ENCODE data around the gene ATP8B1.

ATP8B1 gene

DNA sequence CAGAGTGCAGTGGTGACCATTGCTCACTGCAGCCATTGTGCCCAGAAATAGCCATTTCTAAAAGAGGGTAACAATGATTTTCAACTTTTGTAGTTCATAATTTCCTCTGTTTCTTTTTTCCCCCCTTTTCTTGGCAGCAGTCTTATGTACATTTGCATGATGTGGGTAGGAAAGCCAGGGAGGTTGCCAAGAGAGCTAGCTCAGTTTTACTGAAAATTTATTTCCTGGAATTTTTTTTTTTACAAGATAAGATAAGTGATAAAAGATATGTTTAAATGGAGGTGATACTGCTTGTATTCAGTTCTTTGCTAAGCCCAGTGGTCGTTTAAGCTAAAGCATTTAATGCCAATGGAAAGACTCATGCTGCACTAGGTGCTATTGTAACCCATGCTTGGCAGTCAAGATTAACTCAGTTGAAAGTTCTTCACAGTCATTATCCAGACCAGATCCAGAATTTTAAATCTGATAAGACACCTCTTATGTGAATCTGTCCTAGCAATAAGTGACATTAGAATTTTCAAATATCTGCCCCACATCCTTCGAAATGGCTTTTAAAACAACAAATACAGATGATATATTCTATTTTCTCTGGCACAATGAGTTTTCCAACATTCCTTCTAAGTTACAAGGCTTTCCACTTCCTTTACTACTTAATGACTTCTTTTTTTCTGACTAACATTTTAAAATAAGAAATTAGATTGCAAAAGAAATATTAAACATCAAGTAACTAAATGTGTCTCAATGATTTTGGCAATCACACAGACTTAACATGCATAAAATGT, 4.4 kb upstream of the ATP8B1 start:
- peaks cover 11% of the 10 kb centered on the region for H3K9me3 Mint-ChIP-seq
- no peak for DNase-seq
- H3K27me3 Mint-ChIP-seq = peaks cover 55% of the 10 kb centered on the region
- H3K4me3 Mint-ChIP-seq = no peak overlapping the region
- H3K27ac Mint-ChIP-seq = no peak overlapping the region
- H3K36me3 Mint-ChIP-seq (ENCODE audit: low read depth) = no peaks in the 10 kb centered on the region
- peaks cover 2% of the 10 kb centered on the region for H3K4me1 Mint-ChIP-seq (ENCODE audit: low read depth)

DNA sequence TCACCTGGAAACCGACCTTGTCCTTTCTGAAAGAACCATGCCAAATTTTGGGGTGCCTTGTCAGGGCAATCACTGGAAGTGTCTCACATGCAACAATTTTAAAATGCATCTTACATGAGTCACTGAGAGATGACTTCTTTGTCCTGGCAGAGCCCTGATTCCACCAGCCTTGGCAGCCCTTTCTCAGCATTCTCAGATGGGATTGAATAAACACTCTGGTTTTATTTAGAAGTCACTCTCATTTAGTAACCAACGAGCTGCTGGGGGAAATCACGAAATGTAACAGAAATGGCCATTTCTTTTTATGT, 3.8 kb upstream of the ATP8B1 start:
- Mint-ChIP-seq H3K36me3 (ENCODE audit: low read depth) (no peaks in the 10 kb centered on the region), H3K9me3 (peaks cover 5% of the 10 kb centered on the region), H3K4me3 (no peak overlapping the region), H3K4me1 (ENCODE audit: low read depth) (peaks cover 7% of the 10 kb centered on the region), H3K27me3 (peaks cover 61% of the 10 kb centered on the region), H3K27ac (no peak overlapping the region)
- no peak for DNase-seq

DNA sequence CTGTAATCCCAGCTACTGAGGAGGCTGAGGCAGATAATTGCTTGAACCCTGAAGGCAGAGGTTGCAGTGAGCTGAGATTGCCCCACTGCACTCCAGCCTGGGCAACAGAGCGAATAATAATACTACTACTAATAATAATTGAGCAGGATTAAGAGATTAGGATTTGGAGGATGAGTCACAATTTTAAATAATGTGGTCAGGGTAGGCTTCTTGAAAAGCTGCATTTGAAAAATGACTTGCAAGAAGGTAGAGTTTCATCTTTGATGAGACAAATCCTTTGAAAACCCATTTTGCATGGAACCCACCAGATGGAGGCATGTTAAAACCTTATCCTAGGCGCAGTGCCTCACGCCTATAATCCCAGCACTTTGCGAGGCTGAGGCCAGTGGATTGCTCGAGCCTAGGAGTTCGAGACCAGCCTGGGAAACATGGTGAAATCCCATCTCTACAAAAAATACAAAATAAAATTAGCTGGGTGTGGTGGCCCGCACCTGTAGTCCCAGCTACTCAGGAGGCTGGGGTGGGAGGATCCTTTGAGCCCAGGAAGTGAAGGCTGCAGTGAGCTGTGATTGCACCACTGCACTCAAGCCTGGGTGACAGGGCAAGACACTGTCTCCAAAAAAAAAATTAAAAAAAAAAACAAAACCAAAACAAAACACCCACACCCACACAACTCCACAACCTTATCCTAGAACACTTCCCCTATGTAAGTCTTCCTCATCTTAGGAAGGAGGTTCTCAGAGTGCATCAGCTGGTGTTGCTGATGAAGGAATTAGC, 3.3 kb upstream of the ATP8B1 start:
- H3K4me1 Mint-ChIP-seq (ENCODE audit: low read depth) = peaks cover 13% of the 10 kb centered on the region
- no peak overlapping the region for H3K27ac Mint-ChIP-seq
- DNase-seq = no peak
- no peak overlapping the region for H3K4me3 Mint-ChIP-seq
- peaks cover 3% of the 10 kb centered on the region for H3K9me3 Mint-ChIP-seq
- H3K36me3 Mint-ChIP-seq (ENCODE audit: low read depth) = no peaks in the 10 kb centered on the region
- H3K27me3 Mint-ChIP-seq = peaks cover 63% of the 10 kb centered on the region

DNA sequence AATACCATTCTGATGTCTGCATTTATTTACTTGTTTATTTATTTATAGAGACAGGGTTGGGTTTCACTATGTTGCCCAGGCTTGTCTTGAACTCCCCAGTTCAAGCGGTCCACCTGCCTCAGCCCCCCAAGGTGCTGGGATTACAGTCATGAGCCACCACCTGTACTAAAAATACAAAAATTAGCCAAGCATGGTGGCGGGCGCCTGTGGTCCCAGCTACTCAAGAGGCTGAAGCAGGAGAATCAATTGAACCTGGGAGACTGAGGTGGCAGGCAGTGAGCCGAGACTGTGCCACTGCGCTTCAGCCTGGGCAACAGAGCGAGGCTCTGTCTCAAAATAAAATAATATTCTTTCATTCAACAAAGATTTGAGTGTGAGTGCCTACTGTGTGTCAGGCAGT, 2.0 kb upstream of the ATP8B1 start:
- Mint-ChIP-seq H3K4me3 (no peak overlapping the region), H3K27ac (no peak overlapping the region), H3K27me3 (peaks cover 67% of the 10 kb centered on the region), H3K36me3 (ENCODE audit: low read depth) (no peaks in the 10 kb centered on the region), H3K9me3 (no peaks in the 10 kb centered on the region), H3K4me1 (ENCODE audit: low read depth) (peaks cover 14% of the 10 kb centered on the region)
- no peak for DNase-seq

DNA sequence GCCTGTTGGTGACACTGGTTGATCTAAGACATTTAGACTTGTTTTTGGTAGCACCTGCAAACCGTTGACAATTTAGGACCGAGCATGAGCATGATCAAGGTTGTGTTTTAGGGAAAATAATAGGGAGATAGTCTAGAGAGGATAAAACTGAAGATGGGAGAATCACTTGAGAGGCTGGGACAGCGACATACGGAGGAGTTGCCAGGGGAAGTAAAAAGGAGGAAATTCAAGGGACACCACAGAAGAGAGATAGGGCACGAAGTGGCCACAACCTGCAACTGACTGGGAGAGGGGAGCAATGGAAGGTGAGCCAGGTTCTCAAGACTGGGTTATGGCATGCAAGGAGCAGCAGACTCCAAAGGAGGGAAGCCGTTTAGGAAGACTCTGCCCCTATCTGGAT, 1.4 kb upstream of the ATP8B1 start:
- Mint-ChIP-seq H3K9me3 (no peaks in the 10 kb centered on the region), H3K27ac (no peak overlapping the region), H3K27me3 (peaks cover 72% of the 10 kb centered on the region), H3K36me3 (ENCODE audit: low read depth) (no peaks in the 10 kb centered on the region), H3K4me3 (no peak overlapping the region), H3K4me1 (ENCODE audit: low read depth) (peaks cover 14% of the 10 kb centered on the region)
- DNase-seq = no peak

DNA sequence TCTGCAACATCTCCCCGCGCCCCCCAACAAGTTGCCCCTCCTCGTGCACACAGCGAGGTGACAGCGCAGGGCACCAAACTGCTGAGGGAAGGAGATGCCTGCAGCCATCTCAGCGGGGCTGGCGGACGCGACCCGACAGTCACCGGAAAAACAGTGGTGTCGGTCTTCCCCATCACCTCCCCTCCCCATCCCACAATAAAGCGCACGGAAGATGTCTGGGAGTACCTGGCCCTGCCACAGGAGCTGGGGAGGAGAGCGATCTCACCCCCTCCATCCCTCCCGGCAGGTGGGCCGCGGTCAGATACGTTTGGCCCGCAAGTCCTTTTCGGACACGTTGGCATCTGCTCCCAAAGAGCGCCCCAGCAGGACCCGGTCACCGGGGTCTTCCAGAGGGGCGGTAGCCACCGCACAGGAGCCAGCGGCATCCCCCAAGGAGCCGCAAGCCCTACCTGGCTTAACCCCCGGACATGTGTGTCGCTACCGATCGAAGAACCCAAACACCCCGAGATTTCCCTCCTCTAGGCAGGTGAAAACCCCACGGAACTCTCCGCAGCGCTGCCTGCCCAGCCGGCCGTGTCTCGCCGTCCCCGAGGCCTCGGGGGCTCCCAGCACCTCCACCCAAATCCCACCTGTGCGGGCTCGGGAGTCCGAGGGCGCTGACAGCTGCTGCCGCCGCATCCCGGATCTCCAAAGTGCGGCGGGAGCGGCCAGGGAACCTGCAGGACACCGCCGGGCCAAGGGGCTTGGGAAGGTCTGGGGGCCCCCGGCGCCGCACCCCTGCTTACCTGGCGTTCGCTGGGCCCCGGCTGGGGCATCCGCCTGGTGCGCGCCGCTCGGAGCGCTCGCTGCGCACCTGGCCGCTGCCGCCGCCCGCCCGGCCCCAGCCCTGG, 657 bp downstream of the ATP8B1 start:
- Mint-ChIP-seq H3K27me3 (peaks cover 71% of the 10 kb centered on the region), H3K9me3 (no peaks in the 10 kb centered on the region), H3K36me3 (ENCODE audit: low read depth) (no peaks in the 10 kb centered on the region), H3K27ac (no peak overlapping the region), H3K4me1 (ENCODE audit: low read depth) (peaks cover 14% of the 10 kb centered on the region), H3K4me3 (peak overlapping the region; percentile 70)
- peak; percentile 37 for DNase-seq

DNA sequence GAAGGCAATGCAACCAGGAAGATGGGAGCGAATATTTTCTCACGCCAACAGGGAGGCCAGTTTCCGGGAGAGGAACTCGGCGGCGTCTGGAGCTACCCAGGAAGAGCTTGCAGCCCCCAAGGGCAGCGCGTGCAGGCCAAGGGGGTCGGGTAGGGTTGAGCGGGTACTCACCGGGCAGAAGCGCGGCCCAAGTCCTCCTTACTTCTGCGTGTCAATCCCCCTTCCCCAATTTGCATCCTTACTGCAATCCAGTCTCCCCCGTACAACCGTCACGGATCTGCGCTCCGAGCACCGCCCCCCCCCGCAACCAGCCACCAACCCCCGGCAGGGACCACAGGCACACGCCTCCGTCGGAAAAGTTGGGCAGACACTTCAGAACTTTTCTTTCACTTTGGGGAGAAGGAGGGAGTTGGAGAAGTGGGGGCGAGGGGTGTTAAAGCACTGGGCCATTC, 1.3 kb downstream of the ATP8B1 start:
- Mint-ChIP-seq H3K4me1 (ENCODE audit: low read depth) (peaks cover 14% of the 10 kb centered on the region), H3K36me3 (ENCODE audit: low read depth) (no peaks in the 10 kb centered on the region), H3K27ac (no peak overlapping the region), H3K4me3 (peak overlapping the region; percentile 70), H3K9me3 (no peaks in the 10 kb centered on the region), H3K27me3 (peaks cover 75% of the 10 kb centered on the region)
- no peak for DNase-seq

DNA sequence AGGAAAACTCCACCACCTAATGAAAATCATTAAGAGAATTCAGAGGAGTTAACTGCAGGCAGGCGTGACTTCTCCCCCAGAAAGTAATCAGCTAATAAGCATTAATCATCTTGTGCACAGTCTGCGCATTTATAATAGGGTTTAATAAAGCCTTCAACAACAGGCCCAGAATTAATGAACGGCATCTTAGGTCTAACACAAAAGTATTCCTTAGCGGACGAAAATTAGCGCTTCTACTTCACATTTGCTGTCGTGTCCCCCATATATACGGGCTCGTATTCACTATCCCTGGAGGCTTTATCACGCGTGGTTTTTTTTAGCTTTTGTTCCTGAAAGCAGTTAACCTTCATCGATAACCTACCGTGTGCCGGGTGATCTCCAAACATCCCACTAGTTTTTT, 1.8 kb downstream of the ATP8B1 start:
- Mint-ChIP-seq H3K9me3 (no peaks in the 10 kb centered on the region), H3K4me3 (peak overlapping the region; percentile 70), H3K27me3 (peaks cover 76% of the 10 kb centered on the region), H3K4me1 (ENCODE audit: low read depth) (peaks cover 14% of the 10 kb centered on the region), H3K27ac (no peak overlapping the region), H3K36me3 (ENCODE audit: low read depth) (no peaks in the 10 kb centered on the region)
- DNase-seq = no peak

DNA sequence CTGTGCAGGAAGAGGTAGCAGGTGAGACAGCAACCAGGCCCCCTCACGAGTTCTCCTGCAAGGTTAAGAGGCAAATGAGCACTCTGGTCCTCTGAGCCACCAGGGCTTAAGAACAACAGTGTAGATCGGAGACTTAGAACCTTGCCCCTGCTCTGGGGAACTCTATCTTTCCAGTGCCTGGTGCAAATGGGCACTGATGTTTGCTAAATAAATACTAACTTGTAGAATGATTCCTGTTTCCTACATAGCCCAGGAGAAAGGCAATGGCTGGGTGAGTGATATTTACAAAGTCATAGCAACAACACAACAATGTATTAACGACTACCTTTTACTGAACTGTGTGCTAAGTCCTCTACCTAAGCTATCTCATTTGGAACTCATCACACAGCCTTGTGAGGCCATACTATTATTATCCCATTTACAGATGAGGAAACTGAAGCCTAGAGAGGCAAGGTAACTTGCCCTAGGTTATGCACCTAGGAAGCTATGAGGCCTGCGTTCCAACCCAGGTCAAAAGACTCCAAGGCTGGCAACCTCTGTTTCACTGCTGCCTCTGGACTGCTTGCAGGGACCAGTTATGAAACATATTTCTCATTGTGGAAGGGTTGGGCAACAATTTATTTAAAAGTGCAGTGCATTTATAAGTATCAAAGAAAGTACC, 4.3 kb downstream of the ATP8B1 start:
- peaks cover 13% of the 10 kb centered on the region for H3K4me1 Mint-ChIP-seq (ENCODE audit: low read depth)
- H3K27ac Mint-ChIP-seq = no peak overlapping the region
- DNase-seq = no peak
- H3K27me3 Mint-ChIP-seq = peaks cover 57% of the 10 kb centered on the region
- H3K36me3 Mint-ChIP-seq (ENCODE audit: low read depth) = no peaks in the 10 kb centered on the region
- H3K9me3 Mint-ChIP-seq = peaks cover 2% of the 10 kb centered on the region
- H3K4me3 Mint-ChIP-seq = no peak overlapping the region

DNA sequence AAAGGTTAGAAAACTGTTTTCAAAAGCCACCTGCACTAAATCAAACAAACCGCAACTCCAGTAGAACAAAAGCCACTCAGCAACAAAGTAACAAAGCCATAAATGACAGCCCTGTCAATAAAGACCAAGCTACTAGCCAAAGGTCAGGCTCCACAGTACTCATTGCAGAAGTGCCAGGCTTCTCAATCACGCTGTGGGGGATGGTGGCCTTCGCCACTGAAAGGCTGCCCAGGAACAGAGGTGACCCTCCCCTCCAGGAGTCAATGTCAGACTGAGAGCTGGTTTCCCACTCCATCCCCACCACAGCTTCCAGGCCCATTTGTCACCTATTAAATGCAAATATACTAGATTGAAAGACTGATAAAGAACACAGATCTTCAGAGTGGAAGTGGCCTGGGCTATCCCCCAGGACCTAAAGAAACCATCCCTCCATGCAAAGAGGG, 5.9 kb downstream of the ATP8B1 start:
- Mint-ChIP-seq H3K27ac (no peak overlapping the region), H3K9me3 (peaks cover 2% of the 10 kb centered on the region), H3K4me3 (no peak overlapping the region), H3K4me1 (ENCODE audit: low read depth) (peaks cover 10% of the 10 kb centered on the region), H3K36me3 (ENCODE audit: low read depth) (no peaks in the 10 kb centered on the region), H3K27me3 (peaks cover 57% of the 10 kb centered on the region)
- DNase-seq = no peak

DNA sequence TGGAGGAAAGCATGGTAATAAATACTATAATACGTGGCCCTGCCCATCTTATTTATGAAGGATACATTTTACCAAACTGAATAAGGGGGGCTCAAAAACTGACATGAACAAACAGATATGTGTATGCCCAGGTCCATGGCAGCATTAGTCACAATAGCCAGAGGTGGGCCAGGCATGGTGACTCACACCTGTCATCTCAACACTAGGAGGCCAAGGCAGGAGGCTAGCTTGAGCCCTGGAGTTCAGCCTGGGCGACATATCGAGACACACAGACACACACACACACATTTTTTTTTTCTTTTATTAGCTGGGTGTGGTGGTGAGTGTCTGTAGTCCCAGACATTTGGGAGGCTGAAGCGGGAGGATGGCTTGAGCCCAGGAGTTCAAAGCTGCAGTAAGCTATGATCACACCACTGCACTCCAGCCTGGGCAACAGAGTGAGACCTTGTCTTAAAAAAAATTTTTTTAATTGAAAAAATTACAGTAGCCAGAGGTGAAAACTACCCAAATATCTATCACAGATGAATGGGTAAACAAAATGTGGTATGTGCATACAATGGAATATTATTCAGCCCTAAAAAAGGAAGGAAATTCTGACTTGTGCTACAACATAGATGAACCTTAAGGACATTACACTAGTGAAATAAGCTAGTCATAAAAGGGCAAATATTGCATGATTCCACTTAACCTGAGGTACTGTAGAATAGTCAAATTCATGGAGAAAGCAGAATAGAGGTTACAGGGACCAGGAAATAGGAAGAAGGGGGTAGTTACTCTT, 8.0 kb downstream of the ATP8B1 start:
- Mint-ChIP-seq H3K27ac (no peak overlapping the region), H3K4me1 (ENCODE audit: low read depth) (no peaks in the 10 kb centered on the region), H3K4me3 (no peak overlapping the region), H3K36me3 (ENCODE audit: low read depth) (no peaks in the 10 kb centered on the region), H3K27me3 (peaks cover 39% of the 10 kb centered on the region), H3K9me3 (peaks cover 2% of the 10 kb centered on the region)
- DNase-seq = no peak

DNA sequence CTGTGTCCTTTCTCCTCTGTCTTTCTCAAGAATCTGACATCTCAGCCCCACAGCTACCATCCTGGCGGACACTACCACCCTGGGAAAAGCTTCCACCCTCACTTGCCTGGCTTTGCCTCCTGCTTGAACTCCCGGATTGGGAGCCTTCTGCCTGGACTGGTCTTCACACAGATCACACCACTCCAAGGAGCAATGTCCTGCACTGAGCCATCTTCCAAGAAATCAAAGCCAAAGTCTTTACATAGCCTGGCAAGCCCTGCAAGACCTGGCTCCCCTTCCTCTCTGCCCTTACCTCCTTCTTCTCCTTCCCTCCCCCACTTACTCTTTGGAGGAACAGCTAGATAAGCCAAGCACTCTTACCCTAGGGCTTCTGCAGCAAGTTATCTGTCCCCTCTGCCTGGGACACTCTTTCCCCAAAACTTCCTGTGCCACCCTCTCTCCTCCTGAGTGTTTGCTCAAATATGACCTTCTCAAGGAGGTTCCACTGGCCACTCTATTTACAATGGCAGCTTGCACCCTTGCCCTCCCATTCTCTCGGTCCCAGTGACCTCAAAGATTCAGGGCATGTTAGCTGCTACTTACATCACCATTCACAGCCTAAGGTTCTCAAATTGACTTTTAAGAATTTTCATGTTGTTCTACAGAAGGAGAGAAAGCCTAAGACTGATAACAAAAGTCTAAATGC, 9.7 kb downstream of the ATP8B1 start:
- H3K9me3 Mint-ChIP-seq = peaks cover 2% of the 10 kb centered on the region
- peaks cover 24% of the 10 kb centered on the region for H3K27me3 Mint-ChIP-seq
- no peak overlapping the region for H3K4me3 Mint-ChIP-seq
- H3K36me3 Mint-ChIP-seq (ENCODE audit: low read depth) = no peaks in the 10 kb centered on the region
- H3K27ac Mint-ChIP-seq = no peak overlapping the region
- no peaks in the 10 kb centered on the region for H3K4me1 Mint-ChIP-seq (ENCODE audit: low read depth)
- DNase-seq = no peak

DNA sequence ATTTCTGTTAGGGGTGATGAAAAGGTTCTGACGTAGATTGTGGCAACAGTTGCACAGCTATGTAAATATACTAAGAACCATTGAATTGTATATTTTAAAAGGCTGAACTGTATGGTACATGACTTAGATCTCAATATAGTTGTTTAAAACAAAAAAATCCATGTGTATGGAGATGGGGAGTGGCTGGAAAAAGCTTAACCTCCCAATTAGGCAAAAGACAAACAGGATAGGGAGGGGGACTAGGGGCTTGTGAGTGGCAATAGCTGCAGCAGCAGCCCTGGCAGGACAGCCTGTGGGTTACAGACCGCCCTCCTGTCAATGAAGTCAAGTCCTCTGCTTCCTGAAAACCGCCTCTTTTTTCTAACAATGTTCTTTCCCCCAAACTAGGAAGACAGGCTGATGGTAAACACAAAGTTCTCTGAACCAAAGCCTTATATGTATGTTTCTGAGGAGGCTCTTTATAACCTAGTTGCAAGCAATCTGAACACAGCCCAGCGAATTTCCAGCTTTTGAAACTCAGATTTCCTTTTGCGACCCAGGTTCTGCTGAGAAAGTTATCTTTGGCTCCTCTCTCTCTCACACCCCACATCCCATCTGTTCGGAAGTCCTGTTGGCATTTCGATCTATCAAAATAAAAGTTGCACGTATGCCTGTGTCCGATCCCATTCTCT, 10.3 kb downstream of the ATP8B1 start:
- H3K4me3 Mint-ChIP-seq = no peak overlapping the region
- H3K27ac Mint-ChIP-seq = no peak overlapping the region
- no peaks in the 10 kb centered on the region for H3K36me3 Mint-ChIP-seq (ENCODE audit: low read depth)
- peaks cover 2% of the 10 kb centered on the region for H3K9me3 Mint-ChIP-seq
- H3K27me3 Mint-ChIP-seq = peaks cover 19% of the 10 kb centered on the region
- H3K4me1 Mint-ChIP-seq (ENCODE audit: low read depth) = no peaks in the 10 kb centered on the region
- no peak for DNase-seq

All from activated T-cell treated with anti-CD3 and anti-CD28 coated beads, Interleukin-2, amount 50 U/mL, for 24 hours (primary cell).